Erythroblast (primary cell): ENCODE measurements around the gene NXF1.

Experiments
- GATA1 ChIP-seq: IDR thresholded peaks from 2 replicates; pipeline ENCODE4 v1.6.1; 2011; ENCODE audit warnings: low read depth, mild to moderate bottlenecking, control low read depth, low read length, moderate library complexity
- POLR2A ChIP-seq: IDR thresholded peaks from 2 replicates; pipeline ENCODE4 v1.6.1; 2011; ENCODE audit warnings: mild to moderate bottlenecking, low read length

GRCh38 chr11:62757846-62758788 lies 47.1 kb downstream of the NXF1 start:
- TF ChIP-seq POLR2A (no peak), GATA1 (no peak)
